ENCODE measurements around the gene KLHL29. TPM values are rescaled to one million over a fixed set of nuclear protein-coding genes. Genes with fewer than 3 reads are reported as not detected.

The KLHL29 gene
- total RNA-seq, 1 donor from 2014 or later, result 16.3 TPM

DNA sequence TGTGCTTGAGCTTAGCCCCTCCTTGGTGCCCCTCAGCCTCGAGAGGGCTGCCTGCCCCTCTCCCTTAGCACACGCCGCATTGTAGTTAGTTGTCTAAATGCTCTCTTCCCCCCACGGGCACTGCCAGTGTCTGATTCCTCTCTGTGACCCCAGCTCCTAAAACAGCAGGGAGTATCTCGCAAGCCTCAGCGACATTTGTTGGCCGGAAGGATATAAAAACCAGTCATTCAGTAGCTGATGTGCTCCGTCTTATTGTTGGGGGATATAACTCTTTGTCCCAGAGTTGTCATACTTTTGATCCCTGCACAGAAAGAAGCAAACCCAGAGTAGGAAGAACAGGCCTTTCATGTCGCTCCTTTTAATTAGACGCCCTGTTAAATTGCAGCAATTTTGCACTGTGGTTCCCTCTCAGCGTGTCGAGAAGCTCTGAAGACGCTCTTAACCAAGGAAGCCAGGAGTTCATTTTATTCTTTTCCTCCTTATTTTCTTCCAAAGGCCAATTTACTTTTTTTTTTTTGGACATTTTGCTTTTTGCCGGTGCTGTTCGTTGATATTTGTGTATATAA lies 201.8 kb downstream of the KLHL29 start:
- DNase-seq (ENCODE audit: low spot score in 2 of 2), result no peak
- Histone ChIP-seq H3K36me3 (no peaks in the 10 kb centered on the region), H3K4me3 (no peak overlapping the region), H3K9me3 (no peaks in the 10 kb centered on the region), H3K27ac (no peak overlapping the region), H3K27me3 (no peaks in the 10 kb centered on the region), H3K4me1 (peaks cover 3 to 6% of the 10 kb centered on the region in 2 donors)
- TF ChIP-seq CTCF (IDR thresholded peaks at IDR 0.05), result no peak
- intact Hi-C loops (cut with DNase I), result no loop called here

- no peak for DNase-seq (ENCODE audit: low spot score in 2 of 2)
- Histone ChIP-seq H3K36me3 (no peaks in the 10 kb centered on the region), H3K27me3 (no peaks in the 10 kb centered on the region), H3K27ac (no peak overlapping the region), H3K4me1 (peaks cover 3 to 6% of the 10 kb centered on the region in 2 donors), H3K4me3 (no peak overlapping the region), H3K9me3 (no peaks in the 10 kb centered on the region)
- intact Hi-C loops (cut with DNase I), result no loop called here
- TF ChIP-seq CTCF (IDR thresholded peaks at IDR 0.05), result no peak
Measured at GRCh38 chr2:23587341-23587880, 202.4 kb downstream of the KLHL29 start.

DNA sequence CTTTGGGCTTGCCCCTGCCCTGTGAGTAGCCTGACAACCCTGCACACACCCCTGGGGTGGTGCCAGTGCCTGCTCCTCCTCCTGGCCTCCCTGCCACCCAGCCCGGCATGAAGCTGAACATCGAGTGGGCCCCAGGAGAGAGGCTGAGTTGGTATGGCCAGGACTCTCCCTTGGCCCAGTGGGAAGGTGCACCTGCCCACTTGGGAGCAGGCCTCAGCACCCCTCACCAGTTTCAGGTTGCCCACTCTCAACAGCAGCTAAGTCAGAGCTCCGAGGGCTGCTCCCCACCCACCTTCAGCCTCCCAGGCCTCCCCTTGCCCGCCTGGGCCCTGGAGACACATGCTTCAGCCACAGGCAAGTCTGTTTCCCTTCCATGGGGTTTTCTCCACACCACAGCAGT lies 203.1 kb downstream of the KLHL29 start:
- no peak overlapping the region for H3K27ac ChIP-seq
- H3K9me3 ChIP-seq, result no peaks in the 10 kb centered on the region
- DNase-seq (ENCODE audit: low spot score in 2 of 2), result no peak
- intact Hi-C loops (cut with DNase I), result no loop called here
- H3K4me1 ChIP-seq, result peaks cover 3 to 6% of the 10 kb centered on the region in 2 donors
- H3K27me3 ChIP-seq, result no peaks in the 10 kb centered on the region
- no peaks in the 10 kb centered on the region for H3K36me3 ChIP-seq
- TF ChIP-seq CTCF (IDR thresholded peaks at IDR 0.05), result no peak
- no peak overlapping the region for H3K4me3 ChIP-seq

GRCh38 chr2:23588508-23589201 lies 203.7 kb downstream of the KLHL29 start:
- peaks cover 3 to 6% of the 10 kb centered on the region in 2 donors for H3K4me1 ChIP-seq
- H3K4me3 ChIP-seq, result no peak overlapping the region
- intact Hi-C loops (cut with DNase I), result no loop called here
- no peaks in the 10 kb centered on the region for H3K9me3 ChIP-seq
- DNase-seq (ENCODE audit: low spot score in 2 of 2), result peak in 1 of 2 donors; percentile 47
- no peaks in the 10 kb centered on the region for H3K27me3 ChIP-seq
- H3K36me3 ChIP-seq, result no peaks in the 10 kb centered on the region
- H3K27ac ChIP-seq, result no peak overlapping the region
- no peak for TF ChIP-seq CTCF (IDR thresholded peaks at IDR 0.05)

GRCh38 chr2:23589220-23589647 lies 204.3 kb downstream of the KLHL29 start:
- Histone ChIP-seq H3K36me3 (no peaks in the 10 kb centered on the region), H3K9me3 (no peaks in the 10 kb centered on the region), H3K27ac (no peak overlapping the region), H3K4me1 (peaks cover 3 to 4% of the 10 kb centered on the region in 2 donors), H3K4me3 (no peak overlapping the region), H3K27me3 (no peaks in the 10 kb centered on the region)
- intact Hi-C loops (cut with DNase I), result no loop called here
- peak in 1 of 2 donors; percentile 55 for DNase-seq (ENCODE audit: low spot score in 2 of 2)
- TF ChIP-seq CTCF (IDR thresholded peaks at IDR 0.05), result no peak
